ENCODE measurements around the gene TUBGCP6. TPM values are rescaled to one million over a fixed set of nuclear protein-coding genes. Genes with fewer than 3 reads are reported as not detected.

The TUBGCP6 gene
- total RNA-seq, 1 donor from 2014 or later: 16.9 TPM

DNA sequence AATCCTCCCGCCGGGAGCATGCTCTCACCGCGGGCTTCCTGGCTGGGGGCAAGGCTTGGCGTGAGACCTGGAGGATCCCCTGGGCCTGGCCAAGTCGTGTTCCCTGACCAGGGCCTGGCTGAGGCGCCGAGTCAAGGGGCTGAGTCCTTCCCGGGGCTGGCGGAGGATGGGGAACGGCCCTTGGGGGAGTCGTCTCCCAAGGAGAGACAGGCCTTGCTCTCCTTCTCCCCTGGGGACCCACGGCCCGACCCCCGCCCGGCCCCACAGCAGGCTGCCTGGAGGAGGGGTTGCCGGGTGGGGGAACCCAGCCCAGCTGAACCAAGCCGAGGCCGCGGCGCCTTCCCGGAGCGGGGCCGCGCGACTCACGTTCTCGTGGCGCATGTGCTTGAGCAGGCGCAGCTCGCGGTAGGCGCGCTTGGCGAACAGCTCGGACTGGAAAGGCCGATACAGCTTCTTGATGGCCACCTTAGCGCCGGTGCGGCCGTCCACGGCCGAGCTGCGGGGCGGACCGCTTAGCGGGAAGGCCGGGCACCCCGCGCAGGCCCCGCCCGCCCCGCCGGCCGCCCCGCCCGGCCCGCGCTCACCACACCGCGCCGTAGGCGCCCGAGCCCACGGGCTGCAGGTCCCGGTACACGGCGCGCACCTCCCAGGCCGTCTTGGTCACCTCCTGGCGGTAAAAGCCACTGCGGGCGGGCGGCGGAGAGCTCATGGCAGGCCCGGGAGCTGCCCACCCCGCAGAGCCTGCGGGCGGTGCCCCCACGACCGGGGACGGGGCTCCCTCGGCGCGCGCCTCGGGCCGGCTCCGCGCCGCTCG lies 16.2 kb upstream of the TUBGCP6 start:
- peak; percentile 73 for DNase-seq (ENCODE audit: low spot score)

DNA sequence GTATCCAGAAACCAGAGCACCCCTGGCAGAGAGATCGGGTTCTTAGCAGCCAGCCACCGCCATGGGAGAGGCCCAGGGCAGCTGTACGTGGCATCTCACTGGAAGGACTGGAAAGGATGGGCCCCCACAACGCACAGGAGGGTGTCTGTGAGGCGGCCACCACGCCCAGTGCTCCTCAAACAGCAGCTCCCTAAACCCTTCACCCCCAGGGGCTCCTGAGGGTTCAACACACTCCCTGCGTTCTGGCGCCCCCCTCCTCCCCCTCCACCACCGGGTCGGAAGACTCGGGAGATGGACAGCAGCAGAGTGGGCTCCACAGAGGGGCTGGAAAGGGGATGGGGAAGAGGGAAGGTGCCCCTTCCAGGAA lies 15.6 kb upstream of the TUBGCP6 start:
- Mint-ChIP-seq H3K9me3 (no peaks in the 10 kb centered on the region), H3K4me1 (peaks cover 4% of the 10 kb centered on the region), H3K36me3 (no peaks in the 10 kb centered on the region), H3K27me3 (ENCODE audit: insufficient read depth, low read depth) (peaks cover 8% of the 10 kb centered on the region), H3K4me3 (peak overlapping the region; percentile 75), H3K27ac (no peak overlapping the region)
- no peak for DNase-seq (ENCODE audit: low spot score)
- H3K27ac ChIP-seq: no peak overlapping the region
- no peaks in the 10 kb centered on the region for H3K36me3 ChIP-seq
- no peak overlapping the region for H3K9ac ChIP-seq
- H2AFZ ChIP-seq (replicated peaks): peak overlapping the region; percentile 31
- peaks cover 36% of the 10 kb centered on the region for H4K20me1 ChIP-seq (ENCODE audit: low read depth)
- peaks cover 10% of the 10 kb centered on the region for H3K4me1 ChIP-seq
- peaks cover 50% of the 10 kb centered on the region for H3K27me3 ChIP-seq
- peak overlapping the region; percentile 99 for H3K4me2 ChIP-seq
- H3K4me3 ChIP-seq: peak overlapping the region; percentile 74
- H3K79me2 ChIP-seq (ENCODE audit: low read depth): no peaks in the 10 kb centered on the region
- TF ChIP-seq, protein P1, sequence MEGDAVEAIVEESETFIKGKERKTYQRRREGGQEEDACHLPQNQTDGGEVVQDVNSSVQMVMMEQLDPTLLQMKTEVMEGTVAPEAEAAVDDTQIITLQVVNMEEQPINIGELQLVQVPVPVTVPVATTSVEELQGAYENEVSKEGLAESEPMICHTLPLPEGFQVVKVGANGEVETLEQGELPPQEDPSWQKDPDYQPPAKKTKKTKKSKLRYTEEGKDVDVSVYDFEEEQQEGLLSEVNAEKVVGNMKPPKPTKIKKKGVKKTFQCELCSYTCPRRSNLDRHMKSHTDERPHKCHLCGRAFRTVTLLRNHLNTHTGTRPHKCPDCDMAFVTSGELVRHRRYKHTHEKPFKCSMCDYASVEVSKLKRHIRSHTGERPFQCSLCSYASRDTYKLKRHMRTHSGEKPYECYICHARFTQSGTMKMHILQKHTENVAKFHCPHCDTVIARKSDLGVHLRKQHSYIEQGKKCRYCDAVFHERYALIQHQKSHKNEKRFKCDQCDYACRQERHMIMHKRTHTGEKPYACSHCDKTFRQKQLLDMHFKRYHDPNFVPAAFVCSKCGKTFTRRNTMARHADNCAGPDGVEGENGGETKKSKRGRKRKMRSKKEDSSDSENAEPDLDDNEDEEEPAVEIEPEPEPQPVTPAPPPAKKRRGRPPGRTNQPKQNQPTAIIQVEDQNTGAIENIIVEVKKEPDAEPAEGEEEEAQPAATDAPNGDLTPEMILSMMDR (IDR thresholded peaks at IDR 0.05): no peak
- TF ChIP-seq EZH2 (IDR thresholded peaks at IDR 0.05): no peak
- TF ChIP-seq EZH2phosphoT487 (IDR thresholded peaks at IDR 0.05): no peak
- no peaks in the 10 kb centered on the region for H3K9me3 ChIP-seq (ENCODE audit: low read depth)
- peaks cover 5% of the 10 kb centered on the region for H3F3A ChIP-seq (ENCODE audit: low read depth)

More for the DNA sequence above, 16.2 kb upstream of the TUBGCP6 start:
- Mint-ChIP-seq H3K36me3 (no peaks in the 10 kb centered on the region), H3K27me3 (ENCODE audit: insufficient read depth, low read depth) (peaks cover 8% of the 10 kb centered on the region), H3K27ac (no peak overlapping the region), H3K4me3 (peak overlapping the region; percentile 75), H3K4me1 (peaks cover 4% of the 10 kb centered on the region), H3K9me3 (no peaks in the 10 kb centered on the region)
- Histone ChIP-seq H3K27me3 (peaks cover 56% of the 10 kb centered on the region), H3K9ac (no peak overlapping the region), H3K27ac (no peak overlapping the region), H4K20me1 (ENCODE audit: low read depth) (peaks cover 38% of the 10 kb centered on the region), H3K9me3 (ENCODE audit: low read depth) (no peaks in the 10 kb centered on the region), H3F3A (ENCODE audit: low read depth) (peaks cover 5% of the 10 kb centered on the region), H3K36me3 (no peaks in the 10 kb centered on the region), H2AFZ (replicated peaks) (peak overlapping the region; percentile 31), H3K4me1 (peaks cover 10% of the 10 kb centered on the region), H3K4me3 (peak overlapping the region; percentile 74), H3K79me2 (ENCODE audit: low read depth) (no peaks in the 10 kb centered on the region), H3K4me2 (peak overlapping the region; percentile 99)
- TF ChIP-seq, protein P1 (IDR thresholded peaks at IDR 0.05): no peak
- TF ChIP-seq EZH2 (IDR thresholded peaks at IDR 0.05) (no peak), EZH2phosphoT487 (IDR thresholded peaks at IDR 0.05) (no peak)

DNA sequence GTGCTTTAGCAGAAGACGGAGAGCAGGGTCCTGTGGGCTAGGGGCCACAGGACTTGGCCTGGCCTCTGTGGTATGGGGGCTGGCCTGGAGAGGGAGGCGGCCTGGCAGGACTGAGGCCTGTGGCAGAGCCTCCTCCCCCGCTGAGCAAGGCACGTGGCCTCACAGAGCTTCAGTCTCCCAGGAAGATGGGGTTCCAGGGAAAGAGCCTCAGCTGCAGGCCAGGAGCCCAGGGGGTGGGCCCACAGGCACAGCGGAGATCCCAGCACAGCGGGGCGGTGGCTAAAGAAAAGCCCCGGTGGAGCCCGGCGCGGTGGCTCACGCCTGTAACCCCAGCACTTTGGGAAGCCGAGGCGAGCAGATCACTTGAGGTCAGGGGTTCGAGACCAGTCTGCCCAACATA lies 14.5 kb upstream of the TUBGCP6 start:
- TF ChIP-seq EZH2 (IDR thresholded peaks at IDR 0.05) (no peak), EZH2phosphoT487 (IDR thresholded peaks at IDR 0.05) (no peak)
- TF ChIP-seq, protein P1 (IDR thresholded peaks at IDR 0.05): no peak
- DNase-seq (ENCODE audit: low spot score): no peak
- Histone ChIP-seq H4K20me1 (ENCODE audit: low read depth) (peaks cover 35% of the 10 kb centered on the region), H3F3A (ENCODE audit: low read depth) (peaks cover 5% of the 10 kb centered on the region), H3K4me3 (no peak overlapping the region), H3K9ac (no peak overlapping the region), H3K4me1 (peaks cover 10% of the 10 kb centered on the region), H3K27ac (no peak overlapping the region), H3K36me3 (no peaks in the 10 kb centered on the region), H3K4me2 (no peak overlapping the region), H3K27me3 (peaks cover 38% of the 10 kb centered on the region), H2AFZ (replicated peaks) (no peak overlapping the region), H3K9me3 (ENCODE audit: low read depth) (no peaks in the 10 kb centered on the region), H3K79me2 (ENCODE audit: low read depth) (no peaks in the 10 kb centered on the region)
- Mint-ChIP-seq H3K4me3 (peak overlapping the region; percentile 67), H3K36me3 (no peaks in the 10 kb centered on the region), H3K9me3 (no peaks in the 10 kb centered on the region), H3K27me3 (ENCODE audit: insufficient read depth, low read depth) (peaks cover 8% of the 10 kb centered on the region), H3K4me1 (peaks cover 4% of the 10 kb centered on the region), H3K27ac (no peak overlapping the region)

Data from neural progenitor cell (in vitro differentiated cells).